Endothelial cell of umbilical vein (primary cell): ENCODE results near the gene CLRN3. TPM values are rescaled to one million over a fixed set of nuclear protein-coding genes. Genes with fewer than 3 reads are reported as not detected.

Experiments used
- BruUV-seq: library from RNA; stranded (reverse); fragments of 400-500 nt; replicated peaks from 2 replicates; lab custom pipeline; 2021; lab: Mats Ljungman, UMichigan
- CTCF ChIA-PET: fragments of 300-600, 350-600 bp; sonication (Branson Sonifier 250); formaldehyde crosslinking; loops from one replicate; lab custom pipeline; 2021; ENCODE audit warnings: antibody characterized with exemption, inconsistent platforms; lab: Charles Lee
- POLR2A ChIA-PET: fragments of 300-600, 350-600 bp; sonication (Branson Sonifier 250); formaldehyde crosslinking; loops from one replicate; lab custom pipeline; 2021; ENCODE audit warnings: antibody characterized with exemption, inconsistent platforms; lab: Charles Lee
- DNase-seq: peaks from one replicate; pipeline ENCODE4 v3.0.0-alpha.2; 2011; ENCODE audit warnings: low read depth, low spot score
- FAIRE-seq: peaks from 2 replicates; lab custom pipeline; 2011; peaks lifted over from hg19 to GRCh38; lab: Jason Lieb, UNC
- H2AFZ ChIP-seq: 2 replicates; pipeline ENCODE4 v1.6.0; 2012; ENCODE audit warnings: low read depth, low read length, control low read depth, inconsistent platforms
- H3K27ac ChIP-seq: 2 replicates; pipeline ENCODE4 v1.5.1; 2011; ENCODE audit warnings: low read depth, mild to moderate bottlenecking, control low read depth, low read length, moderate library complexity; ENCODE audit not compliant: insufficient read depth
- H3K27me3 ChIP-seq, 2 experiments: 2 replicates each; pipeline versions ENCODE4 v1.6.0 to v1.6.1; 2011; ENCODE audit warnings: low read length in 2 of 2, mixed read lengths in 1 of 2; ENCODE audit not compliant: control insufficient read depth in 2 of 2, insufficient read depth in 2 of 2
- H3K36me3 ChIP-seq, 2 experiments: 2 replicates in 1 of 2; 3 replicates in 1 of 2; pipeline ENCODE4 v1.5.1; 2011; ENCODE audit warnings: low read length in 2 of 2, mild to moderate bottlenecking in 1 of 2, moderate library complexity in 1 of 2; ENCODE audit not compliant: control insufficient read depth in 2 of 2, insufficient read depth in 2 of 2; ENCODE audit errors: extremely low read depth in 1 of 2
- H3K4me1 ChIP-seq: 3 replicates; pipeline ENCODE4 v1.5.1; 2011; ENCODE audit warnings: mild to moderate bottlenecking, low read length; ENCODE audit not compliant: control insufficient read depth, insufficient read depth; ENCODE audit errors: extremely low read depth
- H3K4me2 ChIP-seq: 2 replicates; pipeline ENCODE4 v1.6.1; 2011; ENCODE audit warnings: low read length, control low read depth, mixed read lengths; ENCODE audit not compliant: insufficient read depth
- H3K4me3 ChIP-seq, 3 experiments: fragments of 200-600 bp in 1 of 3; sonication (generic), shearing (Covaris generic) in 1 of 3; replicated peaks in 1 of 3; 2 replicates each; pipeline ENCODE4 v1.5.1; 2011 to 2016; ENCODE audit warnings: control low read depth in 3 of 3, low read length in 3 of 3, mild to moderate bottlenecking in 2 of 3, inconsistent platforms in 1 of 3, low read depth in 1 of 3, moderate library complexity in 1 of 3; ENCODE audit not compliant: insufficient read depth in 1 of 3
- H3K79me2 ChIP-seq: 2 replicates; pipeline ENCODE4 v1.6.0; 2012; ENCODE audit warnings: low read length, inconsistent platforms; ENCODE audit not compliant: control insufficient read depth, insufficient read depth
- H3K9ac ChIP-seq: replicated peaks from 2 replicates; pipeline ENCODE3; 2011; ENCODE audit warnings: low read length, control low read depth; ENCODE audit not compliant: insufficient read depth; ENCODE audit errors: extremely low read depth
- H3K9me1 ChIP-seq: replicated peaks from 3 replicates; pipeline ENCODE4 v1.6.0; 2011; ENCODE audit warnings: mild to moderate bottlenecking, low read length; ENCODE audit not compliant: control insufficient read depth, insufficient read depth; ENCODE audit errors: extremely low read depth
- H3K9me3 ChIP-seq: replicated peaks from 2 replicates; pipeline ENCODE4 v1.5.1; 2012; ENCODE audit warnings: low read length, inconsistent platforms; ENCODE audit not compliant: control insufficient read depth, insufficient read depth
- H4K20me1 ChIP-seq: replicated peaks from 2 replicates; pipeline ENCODE3; 2011; ENCODE audit warnings: mild to moderate bottlenecking, low read length; ENCODE audit not compliant: control insufficient read depth, insufficient read depth; ENCODE audit errors: extremely low read depth
- EZH2 ChIP-seq: IDR thresholded peaks from 2 replicates; pipeline ENCODE4 v1.6.1; 2012; ENCODE audit warnings: borderline replicate concordance, low read depth, mild to moderate bottlenecking, moderate library complexity, low read length, inconsistent platforms; ENCODE audit not compliant: severe bottlenecking
- FOS ChIP-seq: IDR thresholded peaks from 2 replicates; pipeline ENCODE4 v1.6.1; 2011; ENCODE audit warnings: mild to moderate bottlenecking, low read length, moderate library complexity, borderline replicate concordance; ENCODE audit not compliant: insufficient read depth
- GATA2 ChIP-seq: IDR thresholded peaks from 2 replicates; pipeline ENCODE4 v1.7.0; 2011; ENCODE audit warnings: low read depth, mild to moderate bottlenecking, moderate library complexity, mixed read lengths, low read length; ENCODE audit not compliant: insufficient read length, insufficient read depth
- JUN ChIP-seq: IDR thresholded peaks from 2 replicates; pipeline ENCODE4 v1.6.1; 2011; ENCODE audit warnings: borderline replicate concordance, low read depth; ENCODE audit not compliant: insufficient read length, insufficient read depth
- MYC ChIP-seq: IDR thresholded peaks from one replicate; pipeline ENCODE4 v1.6.1; 2011; ENCODE audit warnings: mild to moderate bottlenecking, low read depth, low read length
- POLR2A ChIP-seq: IDR thresholded peaks from 2 replicates; pipeline ENCODE4 v1.6.1; 2012; ENCODE audit warnings: low read depth, mild to moderate bottlenecking, control low read depth, low read length
- POLR2AphosphoS5 ChIP-seq: IDR thresholded peaks from 2 replicates; pipeline ENCODE4 v1.6.1; 2012; ENCODE audit warnings: low read depth, mild to moderate bottlenecking, control low read depth, low read length, moderate library complexity; ENCODE audit not compliant: insufficient read depth
- dilution Hi-C: fragments of 300-500 bp; cut with MboI; formaldehyde crosslinking; loops from one replicate; pipeline ENCODE4 v1.15.0; 2019; ENCODE audit warnings: low sequenced_read_pairs; ENCODE audit not compliant: extremely low pct_ligation_motif_present
- intact Hi-C: fragments of 100-400 bp; cut with micrococcal nuclease; formaldehyde crosslinking; loops from one replicate; pipeline ENCODE4 v1.10.0; 2022
- polyA plus RNA-seq, 4 experiments: library from polyadenylated mRNA; depleted of rRNA in 3 of 4; stranded (reverse) in 3 of 4; unstranded in 1 of 4; fragments of >200 nt; gene quantifications; 2 replicates each; pipeline versions ENCODE4 v1.2.1 to v1.2.3, GENCODE V29; 2011 to 2012; ENCODE audit warnings: missing spikeins in 1 of 4
- total RNA-seq: library from RNA; stranded (reverse); gene quantifications from 2 replicates; pipeline ENCODE4 v1.2.3, GENCODE V29; 2021
- TF ChIP-seq, protein P1 (sequence below), 2 donors: IDR thresholded peaks; 1 replicate in 1 of 2; 2 replicates in 1 of 2; pipeline ENCODE4 v1.5.1; 2011; ENCODE audit warnings: low read length in 2 of 2, mild to moderate bottlenecking in 2 of 2, moderate library complexity in 2 of 2, control low read depth in 1 of 2, inconsistent platforms in 1 of 2, low read depth in 1 of 2; ENCODE audit not compliant: insufficient read depth in 1 of 2; ENCODE audit errors: extremely low read depth in 1 of 2
- TF ChIP-seq, protein P2 (sequence below): IDR thresholded peaks from 2 replicates; pipeline ENCODE4 v1.6.1; 2011; ENCODE audit not compliant: insufficient read depth, insufficient read length

CLRN3 gene
- total and polyA plus RNA-seq, 2 donors (not counting 3 experiments of a cell fraction or from before 2014, with no cell fraction given): 0.07 TPM; not detected in 1

DNA sequence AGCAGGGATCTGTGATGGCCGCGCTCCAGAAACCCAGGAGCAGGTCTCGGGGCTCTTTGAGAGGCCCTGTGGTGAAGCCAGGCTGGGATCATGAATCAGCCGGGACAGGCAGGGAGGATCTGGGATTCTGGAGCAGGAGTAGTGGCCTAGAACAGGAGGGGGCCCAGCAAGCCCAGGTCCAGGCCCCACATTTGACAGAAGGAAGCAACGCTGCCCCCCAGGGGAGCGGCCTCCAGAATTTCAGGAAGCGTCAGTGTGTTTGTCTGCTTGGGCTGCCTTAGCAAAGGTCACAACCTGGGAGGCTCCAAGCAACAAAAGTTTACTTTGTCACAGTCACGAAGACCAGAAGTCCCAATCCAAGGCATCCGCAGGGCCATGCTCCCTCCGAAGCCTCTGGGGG, 36.8 kb downstream of the CLRN3 start:
- H3K4me2 ChIP-seq: no peak overlapping the region
- BruUV-seq: no TSS peak
- H3K4me1 ChIP-seq: no peaks in the 10 kb centered on the region
- no peaks in the 10 kb centered on the region for H3K27me3 ChIP-seq
- no peaks in the 10 kb centered on the region for H3K79me2 ChIP-seq
- H4K20me1 ChIP-seq: no peaks in the 10 kb centered on the region
- ChIA-PET POLR2A (no interaction called here), CTCF (interaction anchor here (1.4 to 3.6 kb wide), 3 partner anchors 21 to 213 kb away, joined by 3 to 67 read pairs (median 28); no protein-coding TSS in a partner anchor)
- intact Hi-C loops: loop anchor here (10.0 kb wide), 2 partner anchors 501 to 611 kb away; no protein-coding TSS in a partner anchor
- DNase-seq (no peak), FAIRE-seq (no peak)
- no peaks in the 10 kb centered on the region for H3K9me1 ChIP-seq
- H2AFZ ChIP-seq: no peak overlapping the region
- no peaks in the 10 kb centered on the region for H3K36me3 ChIP-seq
- dilution Hi-C loops: no loop called here
- no peak overlapping the region for H3K27ac ChIP-seq
- no peaks in the 10 kb centered on the region for H3K9me3 ChIP-seq
- H3K4me3 ChIP-seq: no peak overlapping the region
- no peak for TF ChIP-seq POLR2A
- no peak for TF ChIP-seq POLR2AphosphoS5
- no peak for TF ChIP-seq JUN
- TF ChIP-seq EZH2: no peak
- no peak for TF ChIP-seq MYC
- TF ChIP-seq, protein P1, sequence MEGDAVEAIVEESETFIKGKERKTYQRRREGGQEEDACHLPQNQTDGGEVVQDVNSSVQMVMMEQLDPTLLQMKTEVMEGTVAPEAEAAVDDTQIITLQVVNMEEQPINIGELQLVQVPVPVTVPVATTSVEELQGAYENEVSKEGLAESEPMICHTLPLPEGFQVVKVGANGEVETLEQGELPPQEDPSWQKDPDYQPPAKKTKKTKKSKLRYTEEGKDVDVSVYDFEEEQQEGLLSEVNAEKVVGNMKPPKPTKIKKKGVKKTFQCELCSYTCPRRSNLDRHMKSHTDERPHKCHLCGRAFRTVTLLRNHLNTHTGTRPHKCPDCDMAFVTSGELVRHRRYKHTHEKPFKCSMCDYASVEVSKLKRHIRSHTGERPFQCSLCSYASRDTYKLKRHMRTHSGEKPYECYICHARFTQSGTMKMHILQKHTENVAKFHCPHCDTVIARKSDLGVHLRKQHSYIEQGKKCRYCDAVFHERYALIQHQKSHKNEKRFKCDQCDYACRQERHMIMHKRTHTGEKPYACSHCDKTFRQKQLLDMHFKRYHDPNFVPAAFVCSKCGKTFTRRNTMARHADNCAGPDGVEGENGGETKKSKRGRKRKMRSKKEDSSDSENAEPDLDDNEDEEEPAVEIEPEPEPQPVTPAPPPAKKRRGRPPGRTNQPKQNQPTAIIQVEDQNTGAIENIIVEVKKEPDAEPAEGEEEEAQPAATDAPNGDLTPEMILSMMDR (IDR thresholded peaks at IDR 0.05; ENCODE audit: extremely low read depth in 1 of 2, insufficient read depth in 1 of 2, low read depth in 1 of 2, low read length in 2 of 2): no peak
- no peak for TF ChIP-seq GATA2
- no peak for TF ChIP-seq FOS
- TF ChIP-seq, protein P2, sequence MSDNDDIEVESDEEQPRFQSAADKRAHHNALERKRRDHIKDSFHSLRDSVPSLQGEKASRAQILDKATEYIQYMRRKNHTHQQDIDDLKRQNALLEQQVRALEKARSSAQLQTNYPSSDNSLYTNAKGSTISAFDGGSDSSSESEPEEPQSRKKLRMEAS: no peak
- H3K9ac ChIP-seq: no peak overlapping the region
